PFSK-1 (cell line): ENCODE results near the gene KCNQ1.

Experiments
- FOXP2 ChIP-seq: optimal IDR thresholded peaks from 2 replicates; pipeline ENCODE3; 2011; ENCODE audit warnings: borderline replicate concordance, control low read depth, inconsistent platforms; ENCODE audit not compliant: insufficient read depth; ENCODE audit errors: extremely low read length, extremely low read depth
- POLR2AphosphoS5 ChIP-seq: IDR thresholded peaks from 2 replicates; pipeline ENCODE4 v1.6.1; 2012; ENCODE audit warnings: low read depth, mild to moderate bottlenecking, control low read depth, low read length, moderate library complexity
- SIN3A ChIP-seq: IDR thresholded peaks from 2 replicates; pipeline ENCODE4 v1.6.1; 2012; ENCODE audit warnings: mild to moderate bottlenecking, low read length, moderate library complexity, borderline replicate concordance; ENCODE audit not compliant: insufficient read depth
- TAF1 ChIP-seq: IDR thresholded peaks from 2 replicates; pipeline ENCODE4 v1.6.1; 2012; ENCODE audit warnings: low read length, control low read depth, borderline replicate concordance; ENCODE audit not compliant: insufficient read depth
- TF ChIP-seq, protein P1 (sequence below), 2 experiments: IDR thresholded peaks; 2 replicates each; pipeline versions ENCODE4 v1.6.1 to v1.8.0; 2011 to 2012; ENCODE audit warnings: low read depth in 2 of 2, low read length in 2 of 2, control low read depth in 1 of 2, inconsistent platforms in 1 of 2, mild to moderate bottlenecking in 1 of 2, moderate library complexity in 1 of 2; ENCODE audit not compliant: insufficient read depth in 1 of 2

DNA sequence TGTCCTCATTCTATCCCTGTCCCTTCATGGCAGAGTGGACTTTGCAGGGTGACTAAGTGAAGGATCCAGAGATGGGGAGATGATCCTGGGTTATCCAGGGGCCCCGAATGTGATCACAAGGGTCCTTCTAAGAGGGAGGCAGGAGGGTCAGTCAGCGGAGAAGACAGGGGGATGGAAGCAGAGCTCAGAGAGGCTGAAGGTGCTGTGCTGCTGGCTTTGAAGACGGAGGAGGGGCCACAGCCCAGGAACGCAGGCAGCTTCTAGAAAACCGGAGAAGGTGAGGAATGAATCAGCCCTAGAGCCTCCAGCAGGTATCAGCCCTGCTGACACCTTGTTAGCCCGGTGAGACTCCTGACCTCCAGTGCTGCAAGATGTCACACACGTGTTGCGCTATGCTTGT is 377.1 kb downstream of the KCNQ1 start:
- TF ChIP-seq, protein P1, sequence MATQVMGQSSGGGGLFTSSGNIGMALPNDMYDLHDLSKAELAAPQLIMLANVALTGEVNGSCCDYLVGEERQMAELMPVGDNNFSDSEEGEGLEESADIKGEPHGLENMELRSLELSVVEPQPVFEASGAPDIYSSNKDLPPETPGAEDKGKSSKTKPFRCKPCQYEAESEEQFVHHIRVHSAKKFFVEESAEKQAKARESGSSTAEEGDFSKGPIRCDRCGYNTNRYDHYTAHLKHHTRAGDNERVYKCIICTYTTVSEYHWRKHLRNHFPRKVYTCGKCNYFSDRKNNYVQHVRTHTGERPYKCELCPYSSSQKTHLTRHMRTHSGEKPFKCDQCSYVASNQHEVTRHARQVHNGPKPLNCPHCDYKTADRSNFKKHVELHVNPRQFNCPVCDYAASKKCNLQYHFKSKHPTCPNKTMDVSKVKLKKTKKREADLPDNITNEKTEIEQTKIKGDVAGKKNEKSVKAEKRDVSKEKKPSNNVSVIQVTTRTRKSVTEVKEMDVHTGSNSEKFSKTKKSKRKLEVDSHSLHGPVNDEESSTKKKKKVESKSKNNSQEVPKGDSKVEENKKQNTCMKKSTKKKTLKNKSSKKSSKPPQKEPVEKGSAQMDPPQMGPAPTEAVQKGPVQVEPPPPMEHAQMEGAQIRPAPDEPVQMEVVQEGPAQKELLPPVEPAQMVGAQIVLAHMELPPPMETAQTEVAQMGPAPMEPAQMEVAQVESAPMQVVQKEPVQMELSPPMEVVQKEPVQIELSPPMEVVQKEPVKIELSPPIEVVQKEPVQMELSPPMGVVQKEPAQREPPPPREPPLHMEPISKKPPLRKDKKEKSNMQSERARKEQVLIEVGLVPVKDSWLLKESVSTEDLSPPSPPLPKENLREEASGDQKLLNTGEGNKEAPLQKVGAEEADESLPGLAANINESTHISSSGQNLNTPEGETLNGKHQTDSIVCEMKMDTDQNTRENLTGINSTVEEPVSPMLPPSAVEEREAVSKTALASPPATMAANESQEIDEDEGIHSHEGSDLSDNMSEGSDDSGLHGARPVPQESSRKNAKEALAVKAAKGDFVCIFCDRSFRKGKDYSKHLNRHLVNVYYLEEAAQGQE (IDR thresholded peaks at IDR 0.05; ENCODE audit: insufficient read depth in 1 of 2, low read depth in 2 of 2, low read length in 2 of 2): no peak
- TF ChIP-seq TAF1 (no peak), FOXP2 (no peak), POLR2AphosphoS5 (no peak), SIN3A (no peak)
